ENCODE results near the gene HCFC1R1.

HCFC1R1 gene

GRCh38 chr16:3035972-3036725, 12.4 kb upstream of the HCFC1R1 start:
- DNase-seq (ENCODE audit: low spot score), result no peak

- DNase-seq (ENCODE audit: low spot score), result no peak
Observed at GRCh38 chr16:3035289-3035971, 11.7 kb upstream of the HCFC1R1 start.

GRCh38 chr16:3032624-3033023, 8.9 kb upstream of the HCFC1R1 start:
- no peak for DNase-seq (ENCODE audit: low spot score)

DNA sequence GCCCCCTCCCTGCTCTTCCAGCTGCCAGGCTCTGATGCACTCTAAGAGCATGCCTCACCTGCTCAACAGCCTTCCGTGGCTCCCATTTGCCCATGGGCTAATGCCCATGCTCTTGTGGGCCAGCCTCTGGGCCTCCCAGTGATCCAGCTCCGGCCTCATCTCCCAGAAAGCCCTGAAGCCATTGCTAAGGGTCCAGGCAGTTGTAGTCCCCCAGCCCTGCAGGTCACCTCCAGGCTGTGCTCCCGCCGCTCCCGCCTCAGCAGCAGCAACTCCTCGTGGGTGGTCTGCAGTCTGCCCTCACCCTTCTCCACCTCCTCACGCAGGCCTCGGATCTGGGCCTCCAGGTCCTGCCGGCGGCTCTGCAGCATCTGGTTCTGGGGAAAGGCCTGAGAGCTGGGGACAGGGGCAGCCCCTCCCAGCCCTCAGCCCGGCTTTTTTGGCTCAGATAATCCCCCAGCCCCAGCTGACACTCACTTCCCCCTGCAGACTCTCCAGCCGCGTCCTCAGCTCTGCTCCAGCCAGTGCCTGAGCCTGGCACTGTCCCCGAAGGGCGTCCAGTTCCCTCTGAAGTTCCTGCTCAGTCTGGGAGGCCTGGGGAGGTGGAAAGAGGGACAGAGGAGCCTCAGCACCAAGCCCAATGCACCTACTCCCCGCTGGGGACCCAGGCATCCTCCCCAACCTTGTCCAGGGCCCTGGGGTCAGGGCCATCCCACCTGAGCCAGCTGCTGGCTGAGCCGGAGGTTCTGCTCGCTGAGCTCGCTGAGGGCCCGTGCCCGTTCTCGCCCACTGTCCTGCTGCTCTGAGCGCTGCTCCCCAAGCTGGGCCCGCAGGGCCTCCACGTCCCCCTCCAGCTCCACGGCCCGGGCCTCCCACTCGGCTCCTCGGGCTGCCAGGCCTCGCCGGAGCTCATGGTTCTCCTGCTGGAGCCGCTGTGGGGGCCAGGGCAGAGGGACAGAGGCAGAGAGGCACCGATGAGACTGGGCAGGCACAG, 6.8 kb upstream of the HCFC1R1 start:
- DNase-seq (ENCODE audit: low spot score), result no peak

- no peak for DNase-seq (ENCODE audit: low spot score)
Observed at GRCh38 chr16:3029491-3030221, 5.9 kb upstream of the HCFC1R1 start.

DNA sequence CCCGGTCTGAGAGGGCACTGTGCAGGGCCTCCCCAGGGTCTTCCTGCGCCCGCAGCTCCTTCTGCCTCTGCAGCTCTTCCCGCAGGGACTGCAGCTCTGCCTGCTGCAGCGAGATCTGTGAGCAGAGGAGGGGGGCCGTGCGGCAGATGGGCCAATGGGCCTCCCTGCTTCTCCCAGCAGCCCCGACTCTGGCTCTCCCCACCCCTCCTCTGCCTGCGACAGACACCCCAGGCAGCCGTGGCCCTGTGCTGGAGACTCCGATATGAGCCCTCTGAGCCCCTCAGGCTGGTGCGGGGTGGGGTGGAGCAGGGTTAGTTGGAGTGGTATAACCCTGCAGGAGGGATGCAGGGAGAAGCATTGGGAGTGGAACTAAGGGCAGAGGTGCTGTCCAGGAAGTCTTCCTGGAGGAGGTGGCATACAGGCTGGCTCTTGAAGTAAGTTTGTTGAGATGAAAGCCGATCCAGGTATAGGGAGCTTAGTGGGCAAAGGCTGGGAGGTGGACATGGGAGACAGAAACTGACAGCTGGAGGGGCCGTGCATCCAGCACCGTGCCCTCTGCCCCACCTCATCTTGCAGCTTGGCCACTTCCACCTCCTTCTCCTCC, 5.1 kb upstream of the HCFC1R1 start:
- DNase-seq (ENCODE audit: low spot score), result no peak

DNA sequence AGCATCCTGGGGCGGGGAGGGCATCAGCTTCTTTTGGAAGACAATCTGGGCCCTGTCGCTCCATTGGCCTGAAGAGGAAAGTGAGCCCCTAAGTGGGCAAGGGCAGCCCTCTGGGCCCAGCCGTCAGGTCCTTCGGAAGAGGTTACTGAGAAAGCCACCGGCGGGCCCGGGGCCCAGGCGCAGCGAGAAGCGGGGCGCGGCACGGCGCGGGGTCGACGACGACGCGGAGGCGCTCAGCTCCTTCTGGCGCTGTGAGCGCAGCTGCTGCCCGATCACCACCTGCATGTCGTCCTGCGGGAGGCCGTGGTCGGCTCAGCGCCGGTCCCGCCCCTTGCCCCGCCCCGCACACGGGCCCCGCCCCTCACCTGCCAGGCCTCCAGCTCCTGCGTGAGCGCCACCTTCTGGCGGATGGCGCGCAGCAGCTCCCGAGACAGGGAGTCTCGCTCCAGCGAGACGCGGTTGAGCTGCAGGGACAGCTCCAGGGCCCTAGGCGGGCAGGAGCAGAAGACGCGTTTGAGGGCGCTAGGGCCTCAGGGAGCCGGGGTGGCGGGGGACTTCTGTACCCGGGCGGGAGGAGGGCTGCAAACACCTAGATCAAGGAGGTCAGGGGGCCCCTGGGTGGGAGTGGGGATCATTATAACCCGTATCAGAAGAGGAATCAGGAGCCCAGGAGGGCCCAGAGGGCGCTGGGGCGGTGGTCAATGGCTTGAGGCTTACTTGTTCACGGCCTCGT, 4.4 kb upstream of the HCFC1R1 start:
- peak; percentile 85 for DNase-seq (ENCODE audit: low spot score)

DNA sequence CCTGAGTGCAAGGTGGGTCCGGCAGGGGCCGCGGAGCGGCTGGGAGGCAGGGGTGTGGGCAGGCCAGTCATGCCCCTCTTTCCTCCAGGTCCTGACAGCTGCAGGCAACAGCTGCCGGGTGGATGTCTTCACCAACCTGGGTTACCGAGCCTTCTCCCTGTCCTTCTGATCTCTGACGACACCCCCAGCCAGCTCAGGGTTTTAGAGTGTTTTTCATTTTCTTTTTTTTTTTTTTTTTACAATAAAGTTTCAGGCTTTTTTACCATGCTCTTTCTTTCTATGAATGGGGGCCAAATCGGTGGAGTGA, 3.7 kb upstream of the HCFC1R1 start:
- no peak for DNase-seq (ENCODE audit: low spot score)

- no peak for DNase-seq (ENCODE audit: low spot score)
Observed at GRCh38 chr16:3026609-3027488, 3.1 kb upstream of the HCFC1R1 start.

- no peak for DNase-seq (ENCODE audit: low spot score)
Observed at GRCh38 chr16:3026003-3026378, 2.2 kb upstream of the HCFC1R1 start.

GRCh38 chr16:3025032-3026002, 1.6 kb upstream of the HCFC1R1 start:
- DNase-seq (ENCODE audit: low spot score), result no peak

DNA sequence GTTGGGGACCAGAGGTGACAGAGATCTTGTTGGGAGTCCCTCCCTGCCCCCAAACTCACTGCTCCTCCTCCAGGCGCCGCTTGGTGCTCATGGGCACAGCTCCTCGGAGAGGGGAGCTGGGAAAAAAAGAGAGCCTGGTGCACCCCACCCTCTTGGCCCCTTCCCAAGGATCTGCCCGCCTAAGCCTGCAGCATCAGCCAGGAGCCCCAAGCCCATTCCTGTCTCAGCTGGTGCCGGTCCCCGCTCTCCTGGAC, 400 bp downstream of the HCFC1R1 start:
- DNase-seq (ENCODE audit: low spot score), result peak; percentile 88

DNA sequence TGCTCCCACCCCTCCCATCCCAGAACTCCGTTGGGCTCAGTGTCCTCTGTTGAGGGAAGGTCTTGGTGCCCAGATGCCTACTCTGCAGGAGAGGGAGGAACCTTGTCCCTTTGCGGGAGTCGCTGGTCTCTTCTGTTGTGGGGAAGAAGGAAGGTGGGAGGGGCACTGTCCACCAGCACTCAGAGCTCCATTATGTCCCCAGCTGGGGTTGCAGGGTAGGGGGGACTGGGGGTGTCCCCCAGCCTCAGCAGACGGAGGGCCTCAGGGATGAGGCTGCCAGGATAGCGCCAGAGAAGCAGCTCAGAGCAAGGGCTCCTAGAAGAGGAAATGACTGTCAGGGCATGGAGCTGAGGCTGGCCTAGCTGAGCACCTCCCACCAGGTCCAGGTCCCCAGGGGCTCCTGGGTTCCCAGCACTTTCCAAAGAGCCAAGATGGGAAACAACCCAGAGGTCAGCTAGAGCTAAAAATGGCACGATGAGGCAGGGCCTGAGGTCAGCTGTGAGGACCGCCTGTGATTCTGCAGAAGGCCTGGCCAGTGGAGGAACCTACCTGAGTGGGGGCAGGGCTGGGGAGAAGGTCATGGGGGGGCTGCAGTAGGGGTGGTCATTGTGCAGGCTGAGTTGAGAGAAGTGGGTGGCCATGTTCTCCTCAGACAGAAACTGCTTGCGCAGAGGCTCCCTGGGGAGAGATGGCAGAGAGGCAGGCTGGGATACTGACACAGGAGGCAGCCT, 893 bp downstream of the HCFC1R1 start:
- DNase-seq (ENCODE audit: low spot score), result no peak

GRCh38 chr16:3022208-3022683, 1.5 kb downstream of the HCFC1R1 start:
- peak; percentile 90 for DNase-seq (ENCODE audit: low spot score)

DNA sequence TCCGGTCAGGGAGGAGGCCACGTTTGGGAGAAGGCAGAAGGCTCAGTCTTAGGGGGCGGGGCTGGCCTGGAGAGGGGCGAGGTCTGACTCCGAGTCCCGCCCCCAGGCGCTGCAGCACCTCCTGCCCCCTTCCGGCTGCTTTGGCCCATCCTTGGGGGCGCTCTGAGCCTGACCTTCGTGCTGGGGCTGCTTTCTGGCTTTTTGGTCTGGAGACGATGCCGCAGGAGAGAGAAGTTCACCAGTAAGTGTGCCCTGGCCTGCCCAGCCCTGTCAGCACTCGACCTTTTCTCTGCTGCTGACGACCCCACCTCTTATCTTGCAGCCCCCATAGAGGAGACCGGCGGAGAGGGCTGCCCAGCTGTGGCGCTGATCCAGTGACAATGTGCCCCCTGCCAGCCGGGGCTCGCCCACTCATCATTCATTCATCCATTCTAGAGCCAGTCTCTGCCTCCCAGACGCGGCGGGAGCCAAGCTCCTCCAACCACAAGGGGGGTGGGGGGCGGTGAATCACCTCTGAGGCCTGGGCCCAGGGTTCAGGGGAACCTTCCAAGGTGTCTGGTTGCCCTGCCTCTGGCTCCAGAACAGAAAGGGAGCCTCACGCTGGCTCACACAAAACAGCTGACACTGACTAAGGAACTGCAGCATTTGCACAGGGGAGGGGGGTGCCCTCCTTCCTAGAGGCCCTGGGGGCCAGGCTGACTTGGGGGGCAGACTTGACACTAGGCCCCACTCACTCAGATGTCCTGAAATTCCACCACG, 2.1 kb downstream of the HCFC1R1 start:
- peak; percentile 87 for DNase-seq (ENCODE audit: low spot score)

- peak; percentile 93 for DNase-seq (ENCODE audit: low spot score)
Observed at GRCh38 chr16:3020604-3021448, 2.9 kb downstream of the HCFC1R1 start.

GRCh38 chr16:3020247-3020603, 3.5 kb downstream of the HCFC1R1 start, which contains the start of gene TNFRSF12A:
TNFRSF12A (plus strand) TSS chr16:3020368; CDS start chr16:3020398, 30 bp downstream.
- DNase-seq (ENCODE audit: low spot score), result peak; percentile 71

All from SW480 (cell line).